Stimulated activated CD4-positive, alpha-beta T cell treated with anti-CD3 and anti-CD28 coated beads, Interleukin-2, amount 100 ng/mL, for 48 hours (primary cell): ENCODE results near the gene KIAA0930.
A peak's percentile ranks its signal among the peaks of the same experiment; 100 is the strongest.

Experiments
- DNase-seq, 2 donors: peaks; one replicate each; pipeline ENCODE4 v3.0.0-alpha.2; 2020

Gene KIAA0930

GRCh38 chr22:45216133-45217003 is 24.3 kb downstream of the KIAA0930 start:
- DNase-seq: no peak

DNA sequence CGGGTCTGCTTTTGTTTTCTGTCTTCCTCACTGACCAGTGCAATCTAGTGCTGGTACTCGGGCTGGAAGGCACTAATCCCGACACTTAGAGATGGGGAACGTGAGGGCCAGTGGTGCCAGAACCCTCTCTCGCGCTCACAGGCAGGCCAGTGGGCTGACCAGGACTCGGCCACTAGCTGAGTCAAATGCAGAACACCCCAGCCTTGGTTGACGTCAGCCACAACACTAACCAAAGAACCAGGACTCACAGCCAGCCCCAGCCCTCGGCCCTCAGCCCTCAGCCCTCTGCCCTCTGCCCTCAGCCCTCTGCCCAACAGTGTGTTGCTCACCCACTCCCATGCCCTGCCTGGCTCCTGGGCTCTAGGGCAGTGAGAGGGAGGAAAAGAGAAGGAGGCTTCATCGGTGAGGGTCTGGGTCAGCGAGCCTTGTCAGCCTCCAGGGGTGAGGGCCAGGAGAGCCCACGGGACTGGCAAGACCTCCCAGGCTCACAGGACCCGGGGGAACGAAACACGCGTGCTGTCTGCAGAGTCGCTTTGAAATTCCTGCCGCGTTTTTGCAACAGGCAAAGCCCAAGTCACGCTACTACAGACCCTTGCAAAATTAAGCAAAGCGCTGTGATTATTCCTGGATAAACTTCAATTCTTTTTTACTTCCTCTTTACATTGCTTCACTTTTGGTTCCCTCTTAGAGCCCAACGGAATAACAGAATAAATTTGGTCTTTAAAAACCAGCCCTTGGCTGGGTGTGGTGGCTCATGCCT is 27.5 kb downstream of the KIAA0930 start:
- no peak for DNase-seq

- no peak for DNase-seq
Observed at GRCh38 chr22:45212306-45212709, 28.4 kb downstream of the KIAA0930 start.

DNA sequence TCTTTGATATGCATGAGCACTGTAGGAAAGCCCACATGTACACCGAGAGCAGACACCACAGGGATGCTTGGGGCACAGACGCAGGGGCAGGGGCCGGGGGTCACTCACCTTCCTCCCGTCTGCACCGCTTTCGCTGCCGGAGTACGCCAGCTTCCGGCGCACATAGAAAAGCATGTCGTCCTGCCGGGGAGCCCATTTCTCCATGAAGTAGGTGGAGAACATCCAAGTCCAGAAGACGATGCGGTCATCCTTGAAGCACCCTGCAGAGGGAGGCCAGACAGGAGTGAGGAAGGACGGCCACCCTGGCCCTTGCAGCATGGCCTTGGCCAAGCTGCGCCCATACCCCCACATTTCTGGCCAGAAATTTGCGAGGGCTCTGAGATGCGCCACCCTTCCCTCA is 28.8 kb downstream of the KIAA0930 start:
- DNase-seq: no peak

DNA sequence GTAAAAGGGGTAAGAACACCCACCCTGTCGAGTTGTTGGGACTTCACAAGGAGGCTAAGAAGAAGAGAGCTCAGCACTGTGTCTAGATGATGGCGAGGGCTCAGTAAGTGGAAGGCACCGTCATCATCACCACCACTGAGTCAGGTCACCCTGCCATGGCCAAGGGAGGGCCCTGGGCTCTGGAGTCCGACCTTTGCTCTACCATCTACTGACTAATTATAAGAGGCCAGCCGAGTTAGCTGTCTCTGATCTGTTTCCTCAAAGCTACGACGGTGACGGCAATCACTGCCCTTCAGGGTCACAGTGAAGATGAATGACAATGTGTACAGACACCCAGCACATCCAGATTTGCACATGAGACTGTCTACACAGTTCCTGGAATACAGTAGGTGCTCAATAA is 29.3 kb downstream of the KIAA0930 start:
- DNase-seq: no peak

DNA sequence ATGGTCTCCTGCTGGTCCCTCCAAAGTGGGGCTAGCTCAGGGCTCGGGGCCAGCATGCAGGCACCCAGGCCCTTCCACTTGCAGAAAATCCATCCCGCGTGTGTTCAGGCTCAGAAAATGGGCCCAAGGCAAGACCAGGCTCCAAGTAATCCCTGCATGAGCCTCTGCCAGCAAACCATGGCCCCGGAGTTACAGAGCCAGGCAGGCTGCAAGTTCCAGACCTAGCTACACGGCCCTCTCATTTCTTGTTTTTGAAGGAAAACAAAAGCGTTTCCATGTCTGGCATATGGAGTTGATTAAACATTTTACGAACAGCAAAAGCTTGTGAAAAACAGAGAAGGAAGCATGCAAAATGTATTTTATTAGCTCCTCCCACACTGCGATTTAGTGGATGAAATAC is 29.7 kb downstream of the KIAA0930 start:
- DNase-seq: no peak

DNA sequence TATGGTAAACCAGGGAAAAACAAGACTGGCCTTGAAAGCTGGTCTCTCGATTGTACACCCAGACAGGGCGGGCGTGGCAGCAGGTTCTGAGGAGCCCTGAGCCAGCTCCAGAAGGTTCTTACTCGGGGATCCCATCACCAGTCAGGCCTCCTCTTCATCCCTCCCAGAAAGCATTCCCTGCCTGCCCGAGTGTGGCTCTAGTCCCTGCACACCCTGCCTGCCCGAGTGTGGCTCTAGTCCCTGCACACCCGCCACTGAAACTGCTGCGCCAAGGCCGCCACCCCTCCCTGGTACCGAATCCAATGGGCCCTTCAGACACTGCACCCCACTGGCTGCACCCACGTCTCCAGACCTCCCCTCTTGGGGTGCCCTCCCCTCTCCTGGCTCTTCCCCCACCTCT is 30.1 kb downstream of the KIAA0930 start:
- no peak for DNase-seq

DNA sequence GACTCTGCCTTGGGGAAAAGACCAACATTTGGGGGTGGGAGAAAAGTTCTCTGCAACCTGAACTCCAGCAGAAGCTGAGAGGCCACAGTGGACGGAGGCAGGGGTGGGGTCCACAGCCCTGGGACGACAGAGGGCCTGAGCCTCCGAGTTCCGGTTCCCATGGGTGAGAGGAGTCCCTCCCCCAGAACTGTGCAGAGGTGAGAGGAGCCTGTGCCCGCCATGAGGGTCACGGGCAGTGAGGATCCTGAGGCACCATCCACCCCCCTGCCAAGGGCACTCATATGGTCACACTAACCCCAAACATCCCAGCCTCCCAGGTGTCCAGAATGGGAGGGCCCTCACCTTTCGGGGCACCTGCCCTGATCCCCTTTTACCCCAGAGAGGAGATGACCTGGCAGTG is 30.5 kb downstream of the KIAA0930 start:
- DNase-seq: no peak

DNA sequence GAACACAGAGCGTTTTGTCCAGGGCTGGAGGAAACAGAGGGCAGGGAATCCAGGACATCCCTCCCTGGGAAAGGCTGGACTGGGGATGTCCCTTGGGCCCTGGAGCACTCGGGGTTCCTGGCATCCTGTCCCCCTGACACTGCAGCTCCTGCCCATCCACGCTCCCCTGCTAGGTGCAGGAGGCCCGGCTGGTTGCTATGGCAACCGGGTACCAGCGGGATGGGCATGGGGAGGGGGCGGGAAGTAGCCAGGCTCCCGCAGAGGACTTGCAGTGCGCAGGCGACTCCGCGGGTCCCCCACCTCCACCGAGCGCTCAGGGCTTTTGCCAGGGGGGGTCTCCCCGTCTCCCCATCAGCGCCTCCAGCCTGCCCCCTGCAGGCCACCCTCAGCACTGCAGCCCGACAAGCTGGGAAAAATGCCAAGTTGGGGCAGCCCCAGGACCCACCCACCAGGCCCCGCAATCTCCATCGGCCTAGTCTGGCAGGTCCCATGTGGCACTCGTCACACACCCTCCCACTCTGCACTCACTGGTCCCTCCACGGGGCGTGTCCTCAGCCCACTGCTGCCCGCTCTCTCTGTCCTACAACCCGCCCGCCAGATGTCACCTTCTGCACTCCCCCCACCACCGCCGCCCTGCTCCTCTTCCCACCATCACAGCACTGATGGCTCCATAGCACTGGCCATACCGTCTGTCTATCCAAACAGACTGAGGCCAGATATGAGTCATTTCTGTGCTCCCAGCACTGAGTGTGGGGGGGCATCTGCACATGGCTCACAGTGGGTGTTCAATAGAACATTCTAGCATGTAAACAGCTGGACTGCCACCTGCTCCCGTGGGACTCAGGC is 31.5 kb downstream of the KIAA0930 start:
- DNase-seq: peak; percentile 28 to 46

DNA sequence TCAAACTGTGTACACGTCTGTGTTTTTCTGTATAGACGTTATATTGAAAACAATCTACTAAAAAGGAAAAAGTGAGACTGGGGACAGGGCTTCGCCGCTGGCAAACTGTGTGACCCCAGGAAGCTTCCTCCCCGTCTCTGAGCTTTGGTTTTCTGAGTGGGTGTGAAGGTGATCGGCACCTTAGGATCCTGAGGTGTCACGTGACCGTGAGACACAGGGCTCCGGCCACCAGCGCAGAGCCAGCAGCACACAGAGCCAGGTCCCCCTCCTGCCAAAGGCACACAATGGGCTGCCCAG is 32.0 kb downstream of the KIAA0930 start:
- DNase-seq: no peak

- no peak for DNase-seq
Observed at GRCh38 chr22:45207981-45208664, 32.6 kb downstream of the KIAA0930 start.

DNA sequence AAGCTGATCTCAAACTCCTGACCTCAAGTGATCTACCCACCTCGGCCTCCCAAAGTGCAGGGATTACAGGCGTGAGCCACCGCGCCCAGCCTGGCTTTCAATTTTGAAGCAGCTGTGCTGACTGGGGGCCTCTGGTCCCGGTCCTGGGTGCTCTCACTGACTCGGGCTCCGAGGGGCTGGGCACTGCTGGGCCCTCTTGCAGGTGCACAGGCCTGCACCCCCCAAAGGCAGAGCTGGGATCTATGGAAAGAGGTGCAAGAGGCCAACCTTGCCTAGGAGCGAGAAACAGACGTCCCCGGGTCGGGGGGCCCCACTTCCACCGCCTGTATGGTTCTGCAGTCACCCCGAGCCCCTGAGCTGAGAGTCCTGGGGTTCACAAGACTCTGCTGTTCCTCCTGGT is 33.2 kb downstream of the KIAA0930 start:
- DNase-seq: no peak

- no peak for DNase-seq
Observed at GRCh38 chr22:45206233-45206632, 34.5 kb downstream of the KIAA0930 start.

DNA sequence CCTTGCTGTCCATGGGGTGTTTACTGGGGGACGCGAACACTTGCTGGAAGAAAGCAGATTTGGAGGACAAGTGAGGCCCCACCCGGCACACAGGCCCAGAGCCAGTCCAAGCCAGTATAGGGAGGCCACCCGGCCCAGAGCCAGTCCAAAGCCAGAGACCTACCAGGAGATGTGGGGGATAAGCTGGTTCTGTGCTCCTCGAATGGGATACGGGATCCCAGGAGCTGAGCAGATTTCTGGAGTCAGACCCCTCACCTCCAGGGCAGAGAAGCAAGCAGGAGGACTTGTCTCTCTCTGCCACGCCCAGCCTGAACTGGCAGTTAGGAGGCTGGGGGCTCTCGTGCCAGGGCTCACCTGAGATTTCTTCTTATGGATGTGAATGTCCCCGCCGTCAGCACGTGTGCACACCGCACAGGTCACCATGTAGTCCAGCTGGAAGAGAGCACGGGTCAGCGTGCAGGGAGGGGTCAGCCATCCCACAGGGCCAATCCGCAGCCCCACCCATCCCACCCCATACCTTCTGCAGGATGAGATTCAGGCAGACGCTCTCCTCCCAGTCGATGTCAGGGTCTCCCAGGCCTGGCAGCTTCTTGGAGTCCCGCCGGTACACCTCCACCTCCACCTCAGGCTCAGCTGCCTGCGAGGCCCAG is 35.3 kb downstream of the KIAA0930 start:
- no peak for DNase-seq

GRCh38 chr22:45204819-45205218 is 35.9 kb downstream of the KIAA0930 start:
- no peak for DNase-seq

DNA sequence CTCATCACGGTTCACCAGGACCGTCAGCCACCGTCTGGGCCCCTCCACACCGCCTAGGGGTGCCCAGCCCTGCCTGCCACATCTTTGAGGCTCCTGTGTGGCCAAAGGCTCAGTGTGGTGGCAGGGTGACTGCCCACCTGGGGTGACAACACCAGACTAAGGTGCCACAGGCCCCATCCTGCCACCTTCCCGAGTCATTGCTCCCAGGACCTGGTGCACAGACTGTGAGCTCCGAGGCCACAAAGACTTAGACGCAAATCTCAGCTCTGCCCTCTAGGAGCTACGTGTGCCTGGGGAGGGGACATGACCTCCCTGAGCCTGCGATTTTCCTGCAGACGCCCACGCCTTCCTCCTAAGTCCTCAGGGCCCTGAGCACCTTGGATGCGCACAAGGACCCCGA is 36.5 kb downstream of the KIAA0930 start:
- DNase-seq: no peak

DNA sequence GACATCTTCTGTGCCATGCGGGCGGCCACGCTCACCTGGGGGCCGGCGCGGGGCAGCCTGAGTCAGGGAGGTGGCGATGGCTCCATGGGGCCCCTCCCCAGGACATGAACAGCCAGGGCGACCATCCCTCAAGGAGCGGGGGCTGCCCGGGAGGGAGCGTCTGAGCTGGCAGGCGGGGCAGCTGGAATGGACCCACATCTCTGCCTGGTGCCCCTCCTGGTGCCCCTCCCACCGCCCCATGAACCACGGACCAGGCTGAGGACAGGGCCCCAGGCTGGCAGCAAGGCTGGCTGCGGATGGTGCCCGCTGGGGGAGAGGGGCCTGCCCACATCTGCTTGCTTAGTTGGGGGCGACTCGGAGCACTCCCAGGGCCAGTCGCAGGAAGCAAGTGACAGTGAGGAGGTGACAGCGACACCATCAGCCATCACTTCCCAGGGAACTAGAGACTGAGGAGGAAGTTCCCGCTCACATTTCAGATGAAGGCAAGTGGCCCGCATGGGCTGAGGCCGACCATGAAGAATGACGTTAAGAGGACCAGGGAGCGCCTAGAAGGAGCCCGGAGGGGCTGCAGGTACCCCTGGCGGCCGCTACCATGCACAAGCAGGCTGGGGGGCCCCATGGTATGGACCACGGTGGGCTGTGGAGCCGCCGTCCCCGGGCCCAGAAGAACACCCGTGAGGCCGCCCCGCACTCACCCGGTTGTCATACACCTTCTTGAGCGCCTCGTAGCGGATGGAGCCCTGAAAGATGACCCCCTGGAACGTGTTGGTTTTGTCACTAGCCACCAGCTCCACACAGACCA is 37.3 kb downstream of the KIAA0930 start:
- DNase-seq: no peak

- DNase-seq: no peak
Observed at GRCh38 chr22:45202333-45203149, 38.2 kb downstream of the KIAA0930 start.

DNA sequence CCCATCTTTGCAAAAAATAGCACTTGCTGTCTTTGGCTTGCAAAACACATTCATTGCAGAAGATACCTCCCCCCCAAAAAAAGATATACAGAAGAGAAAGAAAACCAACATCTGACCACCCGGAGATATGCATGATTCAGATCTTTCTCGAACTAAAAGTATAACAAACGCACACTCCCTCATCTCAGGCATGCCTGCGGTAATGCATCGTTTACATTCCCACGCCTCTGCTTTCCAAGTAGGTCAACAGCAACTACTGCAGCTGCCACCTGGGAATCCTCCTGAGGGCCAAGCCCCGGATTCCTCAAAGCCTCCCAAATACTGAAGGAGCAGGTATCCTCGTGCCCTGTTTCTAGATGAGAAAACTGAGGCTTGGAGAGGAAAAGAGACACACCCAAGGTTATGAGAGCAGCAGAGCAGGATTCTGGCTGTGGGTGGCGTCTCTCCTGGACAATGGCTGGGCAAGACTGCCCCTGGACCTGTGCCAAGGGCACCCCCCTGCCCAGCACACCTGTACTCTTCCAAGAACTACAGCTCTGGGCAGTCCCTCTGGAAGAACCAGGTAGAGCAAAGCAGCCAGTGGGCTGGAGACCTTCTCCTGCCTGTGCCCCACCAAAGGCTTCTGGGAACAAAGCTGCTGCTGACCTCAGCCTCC is 38.9 kb downstream of the KIAA0930 start:
- DNase-seq: no peak
